Measurements from ENCODE around the gene RMND1. TPM values are rescaled to one million over a fixed set of nuclear protein-coding genes. Genes with fewer than 3 reads are reported as not detected.

Gene RMND1
- total and polyA plus RNA-seq, 2 of the 13 experiments (the other 11 are each of a cell fraction or from before 2014, with no cell fraction given) = 34.0 to 72.5 TPM

GRCh38 chr6:151390276-151390850, 61.6 kb downstream of the RMND1 start (continued):
- TF ChIP-seq ZBTB43 (CRISPR knock-in tag; conservative IDR thresholded peaks at IDR 0.05) (peak; percentile 74), MYC (CRISPR knock-in tag; IDR thresholded peaks at IDR 0.05; ENCODE audit: borderline replicate concordance) (peak; percentile 90), ZBTB10 (CRISPR knock-in tag; IDR thresholded peaks at IDR 0.05; ENCODE audit: borderline replicate concordance) (no peak; the same call in 1 of the 2 replicates), IKZF5 (CRISPR knock-in tag; IDR thresholded peaks at IDR 0.05) (no peak; the same call in 1 of the 2 replicates), CREBL2 (CRISPR knock-in tag; IDR thresholded peaks at IDR 0.05; ENCODE audit: borderline replicate concordance) (peak; percentile 5; the same call in 1 of the 2 replicates), ZNF160 (CRISPR knock-in tag; IDR thresholded peaks at IDR 0.05) (no peak; the same call in 1 of the 2 replicates), ZNF101 (CRISPR knock-in tag; IDR thresholded peaks at IDR 0.05; ENCODE audit: borderline replicate concordance, low read depth) (no peak), ZNF546 (CRISPR knock-in tag; conservative IDR thresholded peaks at IDR 0.05) (no peak; the same call in none of the 2 replicates), NR0B2 (CRISPR knock-in tag; IDR thresholded peaks at IDR 0.05) (no peak; the same call in 1 of the 2 replicates), HDAC1 (CRISPR knock-in tag; IDR thresholded peaks at IDR 0.05) (peak; percentile 77), ZBTB14 (CRISPR knock-in tag; IDR thresholded peaks at IDR 0.05) (peak; percentile 98), TCF7 (IDR thresholded peaks at IDR 0.05; ENCODE audit: low read depth) (no peak), ZNF577 (CRISPR knock-in tag; IDR thresholded peaks at IDR 0.05; ENCODE audit: borderline replicate concordance, low read depth) (no peak), ZBTB3 (CRISPR knock-in tag; IDR thresholded peaks at IDR 0.05; ENCODE audit: borderline replicate concordance, low read depth) (no peak), ISL2 (CRISPR knock-in tag; IDR thresholded peaks at IDR 0.05) (no peak), JDP2 (CRISPR knock-in tag; IDR thresholded peaks at IDR 0.05; ENCODE audit: borderline replicate concordance) (no peak), SMAD3 (CRISPR knock-in tag; IDR thresholded peaks at IDR 0.05) (no peak), RAD51 (IDR thresholded peaks at IDR 0.05; ENCODE audit: borderline replicate concordance) (no peak), PLSCR1 (CRISPR knock-in tag; IDR thresholded peaks at IDR 0.05; ENCODE audit: borderline replicate concordance) (no peak; the same call in 1 of the 2 replicates), ZNF652 (CRISPR knock-in tag; IDR thresholded peaks at IDR 0.05; ENCODE audit: borderline replicate concordance, low read depth) (no peak)

Measured in HepG2 (cell line).